GM03348 (cell line): ENCODE measurements around the gene PRAC2.
A peak's percentile ranks its signal among the peaks of the same experiment; 100 is the strongest.

Experiments used
- DNase-seq: peaks from one replicate; pipeline ENCODE4 v3.0.0; 2012; ENCODE audit warnings: low spot score

Gene PRAC2

DNA sequence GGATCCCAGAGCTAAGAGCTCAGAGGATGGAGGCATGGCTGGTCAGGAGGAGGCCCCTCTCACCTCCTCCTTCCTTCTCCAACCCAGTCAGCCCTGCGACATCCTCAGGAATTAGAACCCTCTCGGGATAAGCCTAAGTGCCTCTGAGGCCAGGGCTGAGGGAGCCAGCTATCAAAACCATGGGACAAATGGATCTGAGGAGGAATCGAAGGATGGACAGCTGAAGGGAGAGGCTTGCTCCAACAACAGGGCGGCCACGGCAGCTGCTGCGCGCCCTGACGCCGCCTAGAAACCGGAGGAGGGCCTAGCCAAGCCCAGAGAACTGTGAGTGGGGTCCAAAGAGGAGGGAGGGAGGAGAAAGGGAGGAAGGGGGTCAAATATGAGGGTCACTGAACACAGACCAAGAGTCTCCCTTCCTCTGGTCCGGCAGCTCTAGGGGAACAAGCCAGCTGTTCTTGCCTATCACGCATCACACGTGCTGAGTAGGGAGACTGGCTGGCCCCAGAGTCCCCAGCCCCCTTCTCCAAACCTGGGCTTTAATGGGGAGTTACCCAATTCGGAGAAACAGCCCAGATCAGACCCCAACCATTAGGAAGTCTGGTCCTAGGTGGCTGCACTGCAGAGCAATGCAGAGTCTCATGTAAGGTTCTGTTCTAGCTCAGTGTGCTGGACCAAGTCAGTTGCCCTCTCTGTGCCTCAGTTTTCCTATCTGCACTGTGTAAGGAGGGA lies 11.5 kb downstream of the PRAC2 start:
- no peak for DNase-seq

DNA sequence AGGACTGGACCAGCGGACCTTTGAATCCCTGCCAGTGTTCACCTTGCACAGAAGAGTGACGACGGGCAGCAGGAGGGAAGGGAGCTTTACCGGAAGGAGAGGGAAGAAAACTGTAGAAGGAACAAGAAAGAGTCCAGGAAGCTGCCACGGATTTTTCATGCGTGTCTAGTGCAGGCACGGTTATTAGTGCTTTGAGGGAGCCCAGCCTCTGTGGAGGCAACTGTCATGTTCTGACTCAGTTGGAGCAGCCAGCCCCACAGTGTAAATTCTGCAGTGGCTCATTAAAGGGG lies 12.0 kb downstream of the PRAC2 start:
- DNase-seq, result no peak

DNA sequence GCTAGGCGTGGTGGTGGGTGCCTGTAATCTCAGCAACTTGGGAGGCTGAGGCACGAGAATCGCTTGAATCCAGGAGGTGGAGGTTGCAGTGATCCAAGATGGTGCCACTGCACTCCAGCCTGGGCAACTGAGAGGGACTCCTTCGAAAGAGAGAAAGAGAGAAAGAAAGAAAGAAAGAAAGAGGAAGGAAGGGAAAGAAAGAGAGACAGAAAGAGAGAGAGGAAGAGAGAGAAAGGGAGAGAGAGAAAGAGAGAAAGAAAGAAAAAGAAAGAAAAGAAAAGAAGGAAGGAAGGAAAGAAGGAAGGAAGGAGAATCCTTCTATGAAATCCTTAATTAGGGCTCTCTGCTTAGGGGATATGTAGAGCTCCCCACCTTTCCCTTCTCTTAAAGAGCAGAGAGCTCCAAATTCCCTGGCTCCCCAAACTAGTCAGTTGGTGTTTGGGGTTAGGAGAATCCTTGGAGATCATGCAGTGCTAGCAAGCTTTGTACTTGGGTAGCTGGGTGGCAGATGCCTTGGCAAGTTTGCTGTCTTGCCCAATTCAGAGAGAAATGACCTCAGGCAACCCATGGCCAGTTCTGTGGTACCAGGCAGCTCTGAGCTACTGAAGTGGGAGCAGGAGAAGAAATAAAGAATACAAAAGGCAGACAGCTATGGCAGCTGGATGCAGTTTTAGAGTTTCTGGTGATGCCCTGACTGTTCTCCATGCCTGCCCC lies 14.5 kb downstream of the PRAC2 start:
- no peak for DNase-seq

DNA sequence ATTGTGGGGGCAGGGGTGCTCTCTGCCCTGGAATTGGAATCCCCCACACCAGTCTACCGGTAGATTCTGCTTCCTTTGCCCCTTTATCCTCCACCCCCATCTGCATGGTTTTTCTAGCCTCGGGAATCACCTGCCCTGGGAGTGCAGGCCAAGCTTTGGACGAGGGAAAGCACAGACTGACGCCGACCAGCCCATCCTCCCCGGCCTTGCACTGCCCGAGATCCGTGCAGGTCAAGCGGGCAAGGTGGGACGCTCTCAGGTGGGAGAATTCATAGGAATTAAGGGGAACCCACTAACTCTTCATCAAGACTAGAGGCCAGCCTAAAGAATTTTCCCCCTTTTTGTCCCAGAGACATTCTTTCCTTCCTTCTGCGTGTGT lies 15.4 kb downstream of the PRAC2 start:
- no peak for DNase-seq

DNA sequence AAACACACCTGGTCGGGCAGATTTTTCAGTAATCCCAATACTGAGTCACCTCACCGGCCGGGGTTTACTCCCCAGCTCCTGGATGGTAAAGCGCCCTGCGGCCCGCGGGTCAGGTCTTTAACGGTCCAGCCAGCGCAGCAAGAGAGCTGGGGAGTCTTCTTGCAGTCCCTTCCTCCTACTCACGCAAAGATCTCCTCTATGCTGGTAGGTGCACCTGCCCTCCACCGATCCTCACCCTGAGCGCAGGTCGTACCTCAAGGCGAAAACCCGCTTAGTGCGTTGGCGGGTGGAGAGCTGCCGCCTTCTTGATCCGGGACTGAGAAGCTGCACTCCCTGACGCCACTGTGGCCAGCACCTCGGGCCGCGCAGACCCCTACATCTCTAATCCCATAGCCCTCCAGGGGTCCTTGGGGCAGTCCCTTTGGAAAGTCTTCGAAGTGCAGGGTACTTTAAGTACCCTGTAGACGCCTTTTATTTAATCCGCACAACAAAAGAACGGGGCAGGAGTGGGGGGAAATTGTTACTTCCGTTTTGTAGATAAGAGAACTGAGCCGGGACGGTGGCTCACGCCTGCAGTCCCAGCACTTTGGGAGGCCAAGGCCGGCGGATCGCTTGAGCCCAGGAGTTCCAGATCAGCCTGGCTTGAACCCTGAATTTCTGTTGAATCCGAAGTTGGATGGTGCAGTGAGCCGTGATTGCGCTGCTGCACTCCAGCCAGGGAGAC lies 16.0 kb downstream of the PRAC2 start:
- DNase-seq, result no peak

DNA sequence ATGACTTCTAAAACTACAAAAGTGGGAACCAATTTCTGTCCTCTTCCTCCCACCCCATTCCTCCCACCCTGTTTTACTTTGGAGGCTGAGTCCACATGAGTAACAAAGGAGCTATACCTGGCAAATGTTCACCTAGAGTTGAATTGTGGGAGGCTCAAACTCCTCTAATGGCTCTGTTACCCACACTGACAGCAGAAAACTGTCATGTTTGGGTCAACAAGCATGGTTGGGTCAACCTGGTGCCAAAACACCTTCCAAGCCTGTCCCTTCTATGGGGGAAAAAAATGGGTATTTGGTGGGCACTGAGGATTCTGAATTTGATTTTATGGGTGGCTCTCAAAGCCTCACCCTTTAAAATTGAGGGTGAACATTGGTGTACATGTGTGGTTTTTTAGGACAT lies 17.6 kb downstream of the PRAC2 start:
- DNase-seq, result no peak

DNA sequence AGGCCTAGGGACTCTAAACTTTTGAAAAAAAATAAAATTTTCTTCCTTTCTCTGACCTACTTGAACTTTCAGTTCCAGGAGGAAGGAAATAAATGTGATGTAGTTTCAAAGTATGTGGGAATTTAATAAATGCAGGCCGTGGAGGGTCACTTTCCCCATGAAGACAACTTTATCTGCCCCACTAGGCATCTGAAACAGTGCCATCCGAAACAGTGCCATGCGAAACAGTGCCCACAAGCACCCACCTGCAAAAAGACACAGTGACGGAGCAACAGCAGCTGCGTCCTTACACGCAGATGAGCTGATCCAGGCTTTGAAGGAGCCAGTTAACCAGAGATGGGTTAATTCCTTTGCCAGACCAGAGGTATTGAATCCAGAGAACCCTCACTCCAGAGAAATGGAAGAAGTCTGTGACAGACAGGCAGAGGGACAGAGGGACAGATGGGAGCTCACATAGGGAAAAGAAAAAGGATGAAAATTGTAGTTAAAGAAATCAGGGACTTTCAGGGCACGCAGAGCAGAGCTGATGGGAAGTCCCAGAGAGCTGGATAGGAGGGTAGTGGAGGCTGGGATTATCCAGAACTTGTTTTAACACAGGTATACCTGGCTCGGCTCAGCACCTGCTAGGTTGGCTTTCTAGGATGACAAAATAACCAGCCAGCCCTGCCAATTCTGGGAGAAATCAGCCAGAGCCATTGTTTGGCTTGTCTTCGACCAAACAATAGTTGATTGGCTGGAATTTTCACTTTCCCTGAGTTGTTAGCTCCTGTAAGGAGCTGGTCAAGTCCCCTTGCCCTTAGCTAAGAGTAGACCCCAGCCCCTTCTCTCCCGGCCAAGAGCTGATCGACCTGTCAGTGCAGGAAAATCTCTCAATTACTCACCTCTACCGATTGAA lies 22.6 kb downstream of the PRAC2 start:
- DNase-seq, result no peak

DNA sequence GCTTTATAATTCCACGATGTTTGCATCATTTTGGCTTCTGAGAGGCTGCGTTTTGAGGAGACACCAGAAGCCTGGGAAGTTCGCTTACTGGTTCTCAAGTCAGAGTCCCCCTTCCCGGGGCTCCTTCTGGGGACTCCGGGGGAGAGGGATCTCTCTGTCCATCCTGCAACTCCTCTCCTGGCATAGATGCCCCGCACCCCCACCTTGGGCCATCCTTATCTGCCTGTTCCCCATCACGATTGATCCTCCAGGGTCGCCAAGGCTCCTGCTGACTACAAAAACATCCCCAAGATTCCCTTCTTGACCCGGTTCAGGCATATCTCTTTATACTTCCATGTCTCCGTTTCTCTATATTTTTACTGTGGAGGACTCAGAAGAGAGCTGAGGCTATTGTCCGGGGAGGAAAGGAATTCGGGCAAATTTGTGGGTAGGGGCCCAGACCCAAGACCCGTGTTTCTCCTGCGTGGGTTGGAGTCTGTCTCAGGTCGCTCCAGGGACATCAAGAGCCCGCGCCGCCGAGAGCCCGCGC lies 24.0 kb downstream of the PRAC2 start:
- DNase-seq, result no peak

DNA sequence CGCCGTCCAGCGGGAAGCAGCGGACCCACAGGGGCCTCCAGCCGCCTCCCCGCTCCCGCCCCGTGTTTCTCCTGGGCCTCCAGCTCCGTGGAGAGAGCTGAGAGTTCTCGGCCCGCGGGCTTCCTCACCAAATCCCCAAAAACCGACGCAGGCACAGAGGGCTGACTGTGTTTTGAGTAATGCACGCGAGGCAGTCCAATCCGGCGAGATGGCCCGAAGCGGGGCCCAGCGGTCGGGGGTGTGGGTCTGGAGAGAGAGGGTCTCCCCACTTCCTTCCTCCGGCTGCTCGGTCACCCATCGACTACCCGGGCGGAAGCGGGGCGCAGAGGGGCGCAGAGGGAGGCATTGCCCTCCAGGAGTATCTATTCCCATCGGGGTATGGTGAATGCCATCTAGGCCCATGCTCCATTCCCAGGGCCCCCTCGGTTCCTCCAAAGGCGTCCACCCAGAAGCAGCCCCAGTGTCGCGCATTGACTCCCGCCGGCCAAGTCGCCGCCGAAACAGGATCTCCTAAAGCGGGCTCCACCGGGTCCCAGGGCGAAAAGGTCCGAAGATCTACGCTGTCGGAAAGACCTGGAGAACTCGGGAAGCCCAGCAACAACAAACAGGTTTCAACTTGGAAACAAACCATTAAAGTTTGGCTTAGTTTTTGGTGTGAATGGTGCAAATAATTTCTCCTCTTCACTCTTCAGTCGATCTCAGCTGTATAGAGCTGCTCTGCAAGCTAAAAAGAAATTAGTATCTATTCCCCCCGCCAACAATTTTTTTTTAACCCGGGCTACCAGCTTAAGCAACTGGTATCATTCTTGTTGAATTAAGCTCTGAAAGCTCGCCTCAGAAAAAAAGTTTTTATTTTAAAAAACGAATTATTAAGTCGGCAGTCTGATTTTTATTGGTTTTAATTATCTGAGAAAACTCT lies 24.7 kb downstream of the PRAC2 start:
- no peak for DNase-seq

DNA sequence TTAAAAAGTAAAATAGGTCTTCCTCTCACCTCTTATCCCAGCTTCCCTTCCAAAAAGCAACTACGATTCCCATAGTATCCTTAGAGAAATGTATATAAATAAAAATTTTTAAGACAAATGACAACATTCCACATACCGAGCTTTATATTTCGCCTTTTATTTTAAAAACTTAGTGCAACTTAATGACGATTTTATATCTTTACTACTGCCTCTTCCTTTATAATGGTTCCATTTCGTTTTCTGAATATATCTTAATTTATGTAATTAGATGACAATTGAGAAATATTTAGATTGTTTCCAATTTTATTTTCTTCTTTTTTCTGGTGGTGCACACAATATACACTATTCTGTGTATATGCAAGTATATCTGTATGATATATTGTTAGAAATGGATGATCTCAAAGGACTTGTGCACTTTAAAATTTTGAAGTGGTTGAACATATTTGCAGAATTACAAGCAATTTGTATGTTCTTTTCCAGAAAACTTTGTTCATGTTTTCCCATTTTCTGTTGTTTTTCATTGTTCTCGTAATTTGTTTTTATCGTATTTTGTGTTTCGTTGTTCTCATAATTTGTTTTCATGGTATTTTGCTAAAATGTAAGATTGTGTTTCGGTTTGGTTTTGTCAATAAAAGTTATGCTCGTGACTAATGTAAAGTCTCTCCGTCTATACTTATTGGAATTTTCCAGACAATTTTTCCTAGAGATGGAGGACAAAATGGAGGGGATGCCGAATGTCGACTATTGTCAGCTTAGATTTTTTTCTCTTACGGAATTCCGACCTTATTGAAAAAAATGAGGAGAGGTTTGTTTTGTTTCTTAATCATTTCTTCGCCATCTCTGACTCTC lies 26.0 kb downstream of the PRAC2 start:
- DNase-seq, result no peak

DNA sequence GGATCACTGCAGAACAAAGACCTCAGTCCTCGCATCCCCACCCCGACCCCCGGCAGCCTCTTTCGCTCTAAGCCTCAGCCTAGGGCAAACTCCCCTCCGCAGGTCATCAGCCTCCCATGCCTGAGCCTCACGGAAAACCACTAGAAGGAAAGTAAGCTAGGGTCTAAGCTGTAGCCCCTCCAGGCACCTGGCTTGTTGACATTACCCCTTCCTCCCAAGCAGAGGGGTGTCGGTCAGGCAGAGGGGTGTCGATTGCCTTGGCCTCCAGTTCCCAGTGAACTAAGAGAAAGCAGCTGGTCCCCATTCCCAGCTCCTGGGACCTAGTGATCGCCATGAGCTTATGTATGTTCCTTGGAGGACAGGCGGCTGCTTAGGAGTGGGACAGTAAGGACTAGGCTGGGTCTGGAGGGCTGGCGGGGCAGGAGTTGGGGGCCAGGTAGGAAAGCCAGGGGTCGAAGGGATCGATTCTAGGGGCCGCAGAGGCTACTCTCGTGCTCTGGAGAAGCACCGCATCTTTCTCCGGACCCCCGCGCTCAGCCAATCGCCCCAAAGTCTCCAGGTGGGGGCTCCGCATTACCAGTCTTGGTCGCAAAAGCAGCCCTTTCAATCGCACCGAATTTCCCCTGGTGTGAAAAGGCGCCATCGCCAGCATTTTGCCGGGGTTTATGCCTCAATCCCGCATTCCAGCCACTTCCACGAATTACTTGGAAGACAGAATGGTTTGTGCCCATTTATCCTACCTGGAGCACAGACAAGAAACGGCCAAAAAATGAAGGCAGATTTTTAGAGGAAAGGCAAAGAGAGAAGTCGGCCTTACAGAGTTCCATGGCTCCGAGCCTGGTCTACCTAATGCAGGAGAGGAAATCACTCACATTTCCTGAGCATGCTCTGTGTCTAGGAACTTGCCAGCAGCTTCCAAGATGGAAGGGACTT lies 26.9 kb downstream of the PRAC2 start:
- no peak for DNase-seq

DNA sequence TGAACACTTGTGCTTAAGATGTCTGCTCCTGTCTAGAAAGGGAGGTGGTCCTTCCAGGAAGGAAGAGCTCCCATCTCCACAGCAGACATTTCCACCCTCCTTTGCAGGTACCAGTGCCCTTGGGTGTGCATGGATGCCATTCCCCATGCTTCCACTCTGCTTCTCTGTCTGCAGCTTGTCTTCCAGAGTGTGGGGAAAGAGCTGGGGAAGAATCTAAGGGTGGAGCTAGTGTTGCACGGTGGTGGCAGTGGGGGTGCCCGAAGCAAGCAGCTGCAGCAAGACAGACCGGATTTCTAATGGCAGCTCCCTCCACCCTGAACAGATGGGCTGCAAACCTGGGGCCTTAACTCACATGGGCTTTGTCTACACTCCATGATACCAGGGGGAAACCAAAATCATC lies 28.2 kb downstream of the PRAC2 start:
- DNase-seq, result no peak

DNA sequence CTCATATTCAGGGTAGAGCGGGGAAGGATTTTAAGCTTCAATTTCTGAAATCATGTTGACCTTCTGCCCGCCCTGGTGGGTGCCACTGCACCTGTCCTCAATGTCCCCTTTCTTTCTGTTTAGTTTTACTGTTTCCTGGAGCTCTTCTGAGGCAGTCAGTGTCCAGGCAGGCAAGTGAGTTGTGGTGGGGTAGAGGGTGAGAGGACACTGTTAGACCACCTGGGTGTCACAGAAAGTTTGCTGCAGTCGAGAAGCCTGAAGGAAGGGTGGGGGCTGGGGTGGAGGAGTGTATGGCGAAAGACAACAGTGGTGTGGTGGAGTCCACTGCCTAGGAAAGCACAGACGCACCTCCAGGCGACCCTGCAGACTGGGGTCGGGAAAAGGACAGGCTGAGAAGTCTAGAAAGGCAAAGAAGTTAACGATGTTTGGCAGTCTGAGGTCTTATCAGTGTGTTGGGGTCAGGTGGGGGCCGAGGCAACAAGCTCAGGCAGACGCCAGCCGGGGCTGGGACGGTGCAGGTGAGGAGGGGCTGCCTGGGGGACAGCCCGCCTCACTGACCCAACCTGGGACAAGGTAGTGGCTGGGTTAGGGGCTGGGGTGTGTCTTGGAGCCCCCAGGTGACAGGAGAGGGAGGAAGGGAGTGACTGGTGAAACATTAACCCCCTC lies 28.9 kb downstream of the PRAC2 start:
- no peak for DNase-seq

DNA sequence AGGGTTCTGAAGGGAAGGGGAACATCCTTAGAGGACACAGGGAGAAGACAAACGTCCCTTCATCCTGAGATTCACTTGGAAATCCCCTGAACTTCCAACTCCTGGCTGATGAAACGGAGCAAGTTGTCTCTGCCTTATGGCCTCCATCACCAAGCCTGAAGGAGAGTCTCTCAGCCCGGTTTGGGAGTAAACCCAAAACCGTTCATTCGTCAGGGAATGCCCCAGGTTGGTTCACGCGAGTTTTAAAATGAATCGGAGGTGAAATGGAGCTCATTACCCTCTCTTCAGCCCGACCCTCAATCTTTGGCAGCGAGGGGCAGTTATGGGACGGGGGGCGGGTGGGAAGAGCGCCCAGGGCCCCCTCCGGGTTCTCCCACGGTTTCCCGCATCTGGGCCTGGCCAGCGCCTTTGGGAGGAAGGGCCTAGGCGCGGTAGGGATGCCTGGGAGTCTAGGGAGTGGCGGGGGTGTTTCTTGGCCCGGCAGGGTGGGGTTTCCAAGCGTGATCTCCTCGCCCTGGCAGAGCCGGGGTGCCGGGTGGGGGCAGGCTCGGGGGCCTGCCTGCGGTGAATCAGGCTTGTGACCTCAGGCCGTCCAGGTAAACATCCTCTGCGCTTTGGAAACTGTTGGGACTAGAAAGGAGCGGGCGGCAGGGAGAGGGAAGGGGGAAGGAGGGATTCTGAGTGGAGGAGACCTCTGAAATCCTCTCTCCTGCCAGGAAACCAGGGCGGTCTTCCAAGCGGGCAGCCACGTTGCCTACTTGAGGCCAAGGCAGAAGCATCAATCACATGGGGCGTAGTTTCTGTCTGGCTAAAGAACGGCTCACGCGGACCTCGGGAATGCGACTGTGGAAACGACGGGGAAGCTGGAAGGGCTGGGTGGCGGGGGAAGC lies 29.7 kb downstream of the PRAC2 start:
- DNase-seq, result no peak

DNA sequence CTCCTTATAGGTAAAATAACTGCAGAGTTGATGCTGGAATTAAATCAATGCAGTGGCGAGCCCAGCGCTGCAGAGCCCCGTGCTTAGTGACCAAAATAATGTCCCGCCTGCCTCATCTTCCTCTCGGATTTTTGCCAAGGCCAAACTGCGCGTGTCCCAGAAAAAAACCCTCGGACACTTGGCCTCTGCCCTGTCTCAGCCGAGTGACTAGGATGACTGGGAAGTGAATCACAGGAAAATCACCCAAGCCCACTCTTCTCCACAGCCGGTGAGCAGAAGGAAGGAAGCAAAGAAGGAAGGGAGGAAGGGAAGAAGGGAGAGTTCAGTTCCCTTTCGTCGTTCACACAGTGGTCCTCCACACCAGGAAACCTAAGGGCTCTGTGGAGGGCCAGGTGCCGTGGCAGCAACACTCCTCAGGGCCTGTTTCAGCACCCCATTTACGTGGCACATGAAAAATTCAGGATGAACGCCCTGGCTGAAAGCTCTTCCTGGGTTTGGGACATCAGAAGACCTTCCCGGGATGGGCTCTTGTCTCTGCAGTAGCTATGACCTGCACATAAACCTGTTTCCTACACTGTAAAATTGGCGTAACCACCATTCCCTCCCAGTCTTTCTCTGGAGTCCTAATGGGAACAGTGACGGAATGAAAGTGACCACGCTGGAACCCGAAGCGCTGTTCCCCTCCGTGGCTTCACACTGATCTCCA lies 31.0 kb downstream of the PRAC2 start:
- DNase-seq, result peak; percentile 48

DNA sequence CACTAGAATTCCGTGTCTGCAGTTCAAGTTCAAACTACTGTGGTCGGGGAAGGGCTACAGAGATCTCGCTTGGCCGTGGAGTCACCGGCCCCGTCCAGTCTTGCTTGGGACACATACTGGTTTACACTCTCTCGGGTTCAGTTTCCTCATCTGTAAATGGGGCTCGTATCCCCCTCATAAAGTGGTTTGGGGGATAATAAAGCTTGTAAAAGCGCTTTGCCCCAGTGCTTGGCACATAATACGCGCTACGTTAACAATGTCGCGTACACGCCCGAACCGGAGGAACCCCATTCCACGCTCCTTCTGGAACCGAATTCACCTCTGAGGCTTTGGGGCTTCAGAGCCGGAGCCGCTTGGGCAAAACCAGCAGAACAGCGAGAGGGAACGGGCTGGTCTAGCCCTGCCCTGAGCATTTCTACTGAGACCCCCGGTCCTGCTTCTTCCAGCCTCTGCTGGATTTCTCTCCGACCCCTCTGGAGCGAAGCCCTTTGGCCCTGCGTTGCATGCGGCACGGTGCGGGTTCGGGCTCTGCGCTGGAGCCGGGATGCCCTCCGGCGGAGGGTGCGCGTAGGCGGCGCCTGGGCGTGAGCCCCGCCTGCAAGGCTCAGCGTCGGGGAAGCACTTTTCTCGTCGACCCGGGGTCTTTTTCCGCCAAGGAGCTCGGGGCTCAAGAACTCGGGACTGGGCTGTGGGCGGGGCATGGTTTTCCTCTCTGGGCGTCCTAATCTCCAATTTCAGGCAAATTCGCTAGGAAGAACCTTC lies 31.7 kb downstream of the PRAC2 start:
- DNase-seq, result no peak
